Osteocyte (in vitro differentiated cells): ENCODE measurements around the gene SSTR4. TPM values are rescaled to one million over a fixed set of nuclear protein-coding genes. Genes with fewer than 3 reads are reported as not detected.
"Not testable (repeated sequence)": the region's sequence is repeated elsewhere in the genome, so short reads cannot be mapped to it uniquely, and the experiment has no call there.

Experiments used
- DNase-seq: peaks from one replicate; pipeline ENCODE4 v3.0.0; 2021; ENCODE audit warnings: mixed read lengths; ENCODE audit not compliant: unreplicated experiment; ENCODE audit errors: extremely low spot score
- H3K27ac Mint-ChIP-seq: one replicate; pipeline ENCODE4 v1.8.0; 2021; ENCODE audit warnings: mild to moderate bottlenecking, mixed read lengths; ENCODE audit not compliant: unreplicated experiment
- H3K27me3 Mint-ChIP-seq: one replicate; pipeline ENCODE4 v1.8.0; 2021; ENCODE audit warnings: mixed read lengths; ENCODE audit not compliant: unreplicated experiment
- H3K36me3 Mint-ChIP-seq: one replicate; pipeline ENCODE4 v1.8.0; 2021; ENCODE audit warnings: mixed read lengths; ENCODE audit not compliant: unreplicated experiment
- H3K4me1 Mint-ChIP-seq: one replicate; pipeline ENCODE4 v1.8.0; 2021; ENCODE audit warnings: mixed read lengths; ENCODE audit not compliant: unreplicated experiment
- H3K4me3 Mint-ChIP-seq: one replicate; pipeline ENCODE4 v1.8.0; 2021; ENCODE audit warnings: mild to moderate bottlenecking, moderate library complexity, mixed read lengths; ENCODE audit not compliant: unreplicated experiment
- H3K9me3 Mint-ChIP-seq: one replicate; pipeline ENCODE4 v1.8.0; 2021; ENCODE audit warnings: mixed read lengths; ENCODE audit not compliant: unreplicated experiment
- CTCF ChIP-seq: fragments of 200-600 bp; sonication (generic); IDR thresholded peaks from 2 replicates; pipeline ENCODE4 v1.5.0; 2021; ENCODE audit warnings: antibody characterized with exemption, mild to moderate bottlenecking, moderate library complexity
- long read RNA-seq: library from polyadenylated mRNA; unstranded; transcript quantifications from one replicate; pipeline ENCODE4 v2.0.0, GENCODE V29; 2021
- total RNA-seq: library from RNA; stranded (reverse); gene quantifications from 2 replicates; pipeline ENCODE4 v1.2.1, GENCODE V29; 2021

The SSTR4 gene
- not detected in 2 replicates for total RNA-seq
- long read RNA-seq: 0 reads

- Mint-ChIP-seq H3K27me3 (no peaks in the 10 kb centered on the region), H3K9me3 (no peaks in the 10 kb centered on the region), H3K27ac (no peak within 1 kb of the TSS), H3K4me1 (peaks cover 16% of the 10 kb centered on the region), H3K36me3 (no peaks in the 10 kb centered on the region), H3K4me3 (no peak within 1 kb of the TSS)
- TF ChIP-seq CTCF: no peak
- DNase-seq: no peak
Observed at GRCh38 chr20:23034721-23035671, at the start of gene SSTR4. Gene SSTR4, plus strand, starts transcription at chr20:23035312. Its CDS starts 172 bp downstream, at chr20:23035484.

- Mint-ChIP-seq H3K4me3 (no peak overlapping the region), H3K9me3 (peaks cover 7% of the 10 kb centered on the region), H3K27me3 (peaks cover 22% of the 10 kb centered on the region), H3K36me3 (no peaks in the 10 kb centered on the region), H3K4me1 (peaks cover 4% of the 10 kb centered on the region), H3K27ac (no peak overlapping the region)
- DNase-seq: no peak
- no peak for TF ChIP-seq CTCF
Observed at GRCh38 chr20:22986601-22987000, 48.5 kb upstream of the SSTR4 start.

- H3K4me1 Mint-ChIP-seq, H3K27ac Mint-ChIP-seq, H3K4me3 Mint-ChIP-seq, H3K9me3 Mint-ChIP-seq, H3K36me3 Mint-ChIP-seq, DNase-seq: not testable (repeated sequence)
- peaks cover 25% of the 10 kb centered on the region for H3K27me3 Mint-ChIP-seq
Observed at GRCh38 chr20:22991424-22991823, 43.7 kb upstream of the SSTR4 start.

GRCh38 chr20:22993823-22994222, 41.3 kb upstream of the SSTR4 start:
- DNase-seq: no peak
- peaks cover 3% of the 10 kb centered on the region for H3K9me3 Mint-ChIP-seq
- no peak overlapping the region for H3K4me3 Mint-ChIP-seq
- no peak overlapping the region for H3K27ac Mint-ChIP-seq
- H3K36me3 Mint-ChIP-seq: no peaks in the 10 kb centered on the region
- TF ChIP-seq CTCF: no peak
- peaks cover 22% of the 10 kb centered on the region for H3K27me3 Mint-ChIP-seq
- no peaks in the 10 kb centered on the region for H3K4me1 Mint-ChIP-seq

GRCh38 chr20:22995923-22996322, 39.2 kb upstream of the SSTR4 start:
- no peak for TF ChIP-seq CTCF
- H3K27ac Mint-ChIP-seq: no peak overlapping the region
- H3K36me3 Mint-ChIP-seq: no peaks in the 10 kb centered on the region
- peaks cover 3% of the 10 kb centered on the region for H3K9me3 Mint-ChIP-seq
- DNase-seq: no peak
- no peak overlapping the region for H3K4me3 Mint-ChIP-seq
- H3K27me3 Mint-ChIP-seq: peaks cover 5% of the 10 kb centered on the region
- H3K4me1 Mint-ChIP-seq: peaks cover 5% of the 10 kb centered on the region
